Activated CD4-positive, alpha-beta memory T cell treated with anti-CD3 and anti-CD28 coated beads, Interleukin-2, amount 10 ng/mL, durations not matched to agents 7 days and 5 days (primary cell): Measurements from ENCODE around the gene F10. TPM values are rescaled to one million over a fixed set of nuclear protein-coding genes. Genes with fewer than 3 reads are reported as not detected.

Experiments
- CTCF ChIA-PET: fragments of 350-600 bp; sonication (Branson Sonifier 250); formaldehyde crosslinking; loops from one replicate; lab custom pipeline; 2021; ENCODE audit warnings: antibody characterized with exemption, inconsistent platforms; lab: Charles Lee
- POLR2A ChIA-PET: fragments of 350-600 bp; sonication (Branson Sonifier 250); formaldehyde crosslinking; loops from one replicate; lab custom pipeline; 2021; ENCODE audit warnings: antibody characterized with exemption; lab: Charles Lee
- DNase-seq: peaks from one replicate; pipeline ENCODE4 v3.0.0-alpha.2; 2020
- H3K27ac Mint-ChIP-seq: one replicate; pipeline ENCODE4 v1.8.0; 2021; ENCODE audit warnings: mild to moderate bottlenecking, mixed read lengths
- H3K27me3 Mint-ChIP-seq: one replicate; pipeline ENCODE4 v1.8.0; 2021; ENCODE audit warnings: mixed read lengths
- H3K36me3 Mint-ChIP-seq: one replicate; pipeline ENCODE4 v1.8.0; 2021; ENCODE audit warnings: low read depth, mixed read lengths
- H3K4me1 Mint-ChIP-seq: one replicate; pipeline ENCODE4 v1.8.0; 2021; ENCODE audit warnings: mixed read lengths
- H3K4me3 Mint-ChIP-seq: one replicate; pipeline ENCODE4 v1.8.0; 2021; ENCODE audit warnings: mild to moderate bottlenecking, mixed read lengths
- H3K9me3 Mint-ChIP-seq: one replicate; pipeline ENCODE4 v1.8.0; 2021; ENCODE audit warnings: mixed read lengths
- total RNA-seq, 2 experiments: library from RNA; stranded (reverse); gene quantifications; one replicate each; pipeline ENCODE4 v1.2.3, GENCODE V29; 2021

The F10 gene
- total RNA-seq, 2 experiments from 2014 or later = not detected

DNA sequence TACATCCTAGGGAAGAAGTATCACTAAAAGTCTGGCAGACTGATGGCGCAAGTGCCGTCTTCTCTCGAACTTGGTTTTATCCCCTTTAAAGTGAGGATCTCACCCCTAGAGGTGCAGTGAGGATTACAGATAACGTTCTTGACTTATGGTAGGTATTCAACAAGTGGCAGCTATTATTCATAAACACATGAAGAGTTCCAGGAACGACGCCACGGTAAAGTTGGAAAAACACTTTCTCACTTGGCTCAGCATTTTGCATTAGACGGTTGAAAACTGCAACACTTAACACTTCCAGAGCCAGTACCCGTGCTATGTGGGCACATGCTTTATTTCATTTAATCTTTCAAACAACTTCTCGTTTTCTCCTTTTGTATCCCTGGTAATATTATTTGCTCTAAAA is 44.6 kb downstream of the F10 start:
- H3K36me3 Mint-ChIP-seq = peaks cover 32% of the 10 kb centered on the region
- H3K4me3 Mint-ChIP-seq = no peak overlapping the region
- DNase-seq = no peak
- peaks cover 37% of the 10 kb centered on the region for H3K4me1 Mint-ChIP-seq
- H3K9me3 Mint-ChIP-seq = no peaks in the 10 kb centered on the region
- CTCF ChIA-PET = interaction anchor here (1.4 kb wide), 1 partner anchor 15 kb away, joined by 3 read pairs; no protein-coding TSS in a partner anchor
- H3K27ac Mint-ChIP-seq = no peak overlapping the region
- POLR2A ChIA-PET = interaction anchor here (1.1 to 5.3 kb wide), 3 partner anchors 8 to 41 kb away, joined by 3 to 31 read pairs (median 4); partner anchors contain the start of gene PCID2
- no peaks in the 10 kb centered on the region for H3K27me3 Mint-ChIP-seq

- CTCF ChIA-PET = interaction anchor here (1.4 kb wide), 1 partner anchor 15 kb away, joined by 3 read pairs; no protein-coding TSS in a partner anchor
- H3K4me1 Mint-ChIP-seq = peaks cover 37% of the 10 kb centered on the region
- DNase-seq = no peak
- no peaks in the 10 kb centered on the region for H3K27me3 Mint-ChIP-seq
- H3K27ac Mint-ChIP-seq = no peak overlapping the region
- POLR2A ChIA-PET = interaction anchor here (5.3 kb wide), 1 partner anchor 7 kb away, joined by 31 read pairs; no protein-coding TSS in a partner anchor
- no peaks in the 10 kb centered on the region for H3K9me3 Mint-ChIP-seq
- no peak overlapping the region for H3K4me3 Mint-ChIP-seq
- peaks cover 34% of the 10 kb centered on the region for H3K36me3 Mint-ChIP-seq
Measured at GRCh38 chr13:113167575-113167974, 45.0 kb downstream of the F10 start.

GRCh38 chr13:113168211-113168610 is 45.6 kb downstream of the F10 start:
- ChIA-PET CTCF (no interaction called here), POLR2A (interaction anchor here (1.2 kb wide), 1 partner anchor 39 kb away, joined by 3 read pairs; no protein-coding TSS in a partner anchor)
- H3K27ac Mint-ChIP-seq = no peak overlapping the region
- DNase-seq = no peak
- no peaks in the 10 kb centered on the region for H3K9me3 Mint-ChIP-seq
- peaks cover 35% of the 10 kb centered on the region for H3K4me1 Mint-ChIP-seq
- peaks cover 39% of the 10 kb centered on the region for H3K36me3 Mint-ChIP-seq
- H3K27me3 Mint-ChIP-seq = no peaks in the 10 kb centered on the region
- H3K4me3 Mint-ChIP-seq = no peak overlapping the region

- POLR2A ChIA-PET = interaction anchor here (1.2 kb wide), 2 partner anchors 13 to 38 kb away, joined by 3 to 5 read pairs; no protein-coding TSS in a partner anchor
- DNase-seq = no peak
- Mint-ChIP-seq H3K27ac (no peak overlapping the region), H3K4me1 (peaks cover 30% of the 10 kb centered on the region), H3K9me3 (no peaks in the 10 kb centered on the region), H3K36me3 (peaks cover 42% of the 10 kb centered on the region), H3K4me3 (no peak overlapping the region), H3K27me3 (no peaks in the 10 kb centered on the region)
- CTCF ChIA-PET = no interaction called here
Measured at GRCh38 chr13:113169277-113170272, 47.0 kb downstream of the F10 start.

- Mint-ChIP-seq H3K9me3 (no peaks in the 10 kb centered on the region), H3K4me3 (no peak overlapping the region), H3K36me3 (peaks cover 51% of the 10 kb centered on the region), H3K27me3 (no peaks in the 10 kb centered on the region), H3K4me1 (peaks cover 32% of the 10 kb centered on the region), H3K27ac (peak overlapping the region; percentile 77)
- no peak for DNase-seq
- ChIA-PET POLR2A (no interaction called here), CTCF (no interaction called here)
Measured at GRCh38 chr13:113170511-113170910, 47.9 kb downstream of the F10 start.

DNA sequence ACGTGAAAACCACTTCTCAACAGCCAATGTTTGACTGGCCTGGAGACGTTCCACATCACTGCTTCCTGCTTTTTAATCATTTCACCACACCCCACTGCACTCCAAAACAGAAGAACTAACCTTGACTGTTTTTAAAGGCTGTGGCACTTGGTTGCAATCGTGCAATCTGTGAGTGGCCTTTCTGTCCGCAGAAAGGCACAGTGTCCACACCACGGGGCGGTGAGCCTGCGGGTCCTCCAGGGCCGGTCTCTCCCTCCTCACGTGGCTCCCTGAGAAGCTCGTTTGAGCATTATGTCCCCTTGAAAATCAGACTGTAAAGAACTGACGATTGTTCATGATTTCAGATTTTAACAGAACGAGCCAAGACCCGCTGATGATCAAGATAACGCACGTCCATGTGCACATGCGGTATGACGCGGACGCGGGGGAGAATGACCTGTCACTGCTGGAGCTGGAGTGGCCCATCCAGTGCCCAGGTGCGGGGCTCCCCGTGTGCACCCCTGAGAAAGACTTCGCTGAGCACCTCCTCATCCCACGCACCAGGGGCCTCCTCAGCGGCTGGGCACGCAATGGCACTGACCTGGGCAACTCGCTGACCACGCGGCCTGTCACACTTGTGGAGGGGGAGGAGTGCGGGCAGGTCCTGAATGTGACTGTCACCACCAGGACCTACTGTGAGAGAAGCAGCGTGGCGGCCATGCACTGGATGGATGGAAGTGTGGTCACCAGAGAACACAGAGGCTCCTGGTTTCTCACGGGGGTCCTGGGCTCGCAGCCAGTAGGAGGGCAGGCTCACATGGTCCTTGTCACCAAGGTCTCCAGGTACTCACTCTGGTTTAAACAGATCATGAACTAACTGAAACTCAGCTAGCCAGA is 48.9 kb downstream of the F10 start:
- no peak for DNase-seq
- POLR2A ChIA-PET = interaction anchor here (5.7 kb wide), 1 partner anchor 38 kb away, joined by 54 read pairs; the partner anchor contains the start of genes CUL4A and PCID2
- H3K9me3 Mint-ChIP-seq = no peaks in the 10 kb centered on the region
- CTCF ChIA-PET = no interaction called here
- H3K27me3 Mint-ChIP-seq = no peaks in the 10 kb centered on the region
- H3K27ac Mint-ChIP-seq = no peak overlapping the region
- H3K4me1 Mint-ChIP-seq = peaks cover 41% of the 10 kb centered on the region
- H3K36me3 Mint-ChIP-seq = peaks cover 61% of the 10 kb centered on the region
- H3K4me3 Mint-ChIP-seq = no peak overlapping the region

GRCh38 chr13:113172419-113172926 is 49.9 kb downstream of the F10 start:
- POLR2A ChIA-PET = interaction anchor here (4.3 to 5.7 kb wide), 3 partner anchors 7 to 37 kb away, joined by 31 to 54 read pairs (median 34); partner anchors contain the start of genes CUL4A and PCID2
- H3K27ac Mint-ChIP-seq = no peak overlapping the region
- H3K27me3 Mint-ChIP-seq = no peaks in the 10 kb centered on the region
- peaks cover 47% of the 10 kb centered on the region for H3K4me1 Mint-ChIP-seq
- H3K4me3 Mint-ChIP-seq = no peak overlapping the region
- H3K9me3 Mint-ChIP-seq = no peaks in the 10 kb centered on the region
- no peak for DNase-seq
- CTCF ChIA-PET = no interaction called here
- H3K36me3 Mint-ChIP-seq = peaks cover 64% of the 10 kb centered on the region

GRCh38 chr13:113176280-113176679 is 53.7 kb downstream of the F10 start:
- H3K27me3 Mint-ChIP-seq = no peaks in the 10 kb centered on the region
- ChIA-PET CTCF (interaction anchor here (1.0 to 1.3 kb wide), 3 partner anchors 17 to 34 kb away, joined by 3 to 4 read pairs (median 3); partner anchors contain the start of gene PCID2), POLR2A (interaction anchor here (0.9 to 5.7 kb wide), 5 partner anchors 9 to 670 kb away, joined by 3 to 54 read pairs (median 31); partner anchors contain the start of genes CUL4A and PCID2)
- H3K36me3 Mint-ChIP-seq = peaks cover 76% of the 10 kb centered on the region
- peak; percentile 71 for DNase-seq
- peak overlapping the region; percentile 100 for H3K27ac Mint-ChIP-seq
- H3K4me3 Mint-ChIP-seq = peak overlapping the region; percentile 34
- H3K9me3 Mint-ChIP-seq = no peaks in the 10 kb centered on the region
- H3K4me1 Mint-ChIP-seq = peaks cover 68% of the 10 kb centered on the region

DNA sequence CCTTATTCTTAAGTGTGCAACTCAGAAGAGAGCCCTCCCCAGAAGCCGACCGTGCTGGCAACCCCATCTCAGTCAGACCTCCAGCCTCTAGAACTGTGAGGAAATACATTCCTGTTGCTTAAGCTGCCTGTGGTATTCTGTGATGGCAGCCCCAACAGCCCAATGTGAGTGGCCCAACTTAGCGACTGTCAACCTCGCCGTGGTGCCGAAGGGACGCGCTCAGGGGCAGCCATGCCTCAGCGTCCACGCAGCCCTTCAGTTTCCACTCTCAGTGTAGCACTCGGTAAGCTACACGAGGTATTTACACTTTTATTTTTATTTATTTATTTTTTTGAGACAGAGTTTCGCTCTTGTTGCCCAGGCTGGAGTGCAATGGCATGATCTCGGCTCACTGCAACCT is 54.2 kb downstream of the F10 start:
- Mint-ChIP-seq H3K27me3 (no peaks in the 10 kb centered on the region), H3K9me3 (no peaks in the 10 kb centered on the region), H3K27ac (peak overlapping the region; percentile 100), H3K4me1 (peaks cover 68% of the 10 kb centered on the region), H3K4me3 (no peak overlapping the region), H3K36me3 (peaks cover 75% of the 10 kb centered on the region)
- DNase-seq = no peak
- ChIA-PET POLR2A (interaction anchor here (1.2 to 5.7 kb wide), 4 partner anchors 9 to 32 kb away, joined by 4 to 54 read pairs (median 32); partner anchors contain the start of genes CUL4A and PCID2), CTCF (interaction anchor here (1.3 kb wide), 2 partner anchors 17 to 33 kb away, joined by 3 read pairs; no protein-coding TSS in a partner anchor)

DNA sequence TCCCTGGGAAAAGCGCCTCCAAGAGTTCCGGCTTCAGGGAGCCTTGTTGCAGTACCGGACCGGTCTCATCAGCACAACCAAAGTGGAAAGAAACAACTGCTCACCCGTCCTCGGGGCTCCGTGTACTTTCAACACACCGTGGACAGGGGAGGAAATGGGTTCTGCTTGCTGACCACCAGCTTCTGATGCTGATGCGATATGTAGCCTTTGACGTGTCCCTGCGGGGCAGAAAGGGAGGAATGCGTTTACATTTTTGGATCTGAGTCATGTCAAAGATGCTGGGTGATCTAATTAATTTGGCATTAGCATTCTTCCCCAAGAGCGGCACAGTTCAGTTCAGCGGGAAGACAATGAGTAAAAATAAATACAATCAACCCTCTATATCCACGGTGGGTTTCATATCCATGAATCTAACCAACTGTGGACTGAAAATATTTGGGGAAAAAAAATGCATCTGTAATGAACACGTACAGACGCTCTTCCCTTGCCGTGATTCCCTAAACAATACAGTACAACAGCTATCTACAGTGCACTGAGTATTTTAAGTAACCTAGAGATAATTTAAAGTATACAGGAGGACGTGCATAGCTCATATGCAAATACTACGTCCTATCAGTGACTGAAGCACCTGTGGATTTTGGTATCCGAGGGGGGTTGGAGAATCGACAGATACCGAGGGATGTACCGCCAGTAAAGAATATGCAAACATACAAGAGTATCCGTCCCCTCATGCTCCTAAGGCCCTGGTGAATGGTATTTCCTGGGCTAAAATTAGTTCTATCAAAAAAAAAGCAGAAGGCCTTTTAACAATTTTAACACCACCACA is 55.7 kb downstream of the F10 start:
- POLR2A ChIA-PET = interaction anchor here (0.6 to 0.7 kb wide), 2 partner anchors 9 to 17 kb away, joined by 3 to 4 read pairs; no protein-coding TSS in a partner anchor
- peaks cover 76% of the 10 kb centered on the region for H3K36me3 Mint-ChIP-seq
- H3K27ac Mint-ChIP-seq = peak overlapping the region; percentile 55
- no peaks in the 10 kb centered on the region for H3K9me3 Mint-ChIP-seq
- CTCF ChIA-PET = interaction anchor here (1.4 kb wide), 1 partner anchor 32 kb away, joined by 3 read pairs; no protein-coding TSS in a partner anchor
- DNase-seq = no peak
- H3K4me3 Mint-ChIP-seq = no peak overlapping the region
- H3K4me1 Mint-ChIP-seq = peaks cover 75% of the 10 kb centered on the region
- no peaks in the 10 kb centered on the region for H3K27me3 Mint-ChIP-seq

DNA sequence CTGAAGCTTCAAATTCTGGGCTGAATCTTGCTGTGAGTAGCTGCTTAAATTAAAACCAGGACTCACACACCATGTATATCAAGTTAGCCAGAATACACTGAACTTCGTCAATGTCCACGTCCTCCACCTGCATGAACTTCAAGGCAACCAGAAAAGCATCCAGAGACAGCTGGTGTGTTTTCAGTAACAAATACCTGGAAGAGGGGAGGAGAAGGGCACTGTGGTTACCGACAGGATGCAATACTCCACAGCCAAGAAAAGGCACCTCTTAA is 56.2 kb downstream of the F10 start:
- ChIA-PET POLR2A (interaction anchor here (0.6 to 2.2 kb wide), 3 partner anchors 9 to 30 kb away, joined by 3 to 20 read pairs (median 4); partner anchors contain the start of genes CUL4A and PCID2), CTCF (interaction anchor here (1.4 kb wide), 1 partner anchor 31 kb away, joined by 3 read pairs; no protein-coding TSS in a partner anchor)
- H3K9me3 Mint-ChIP-seq = no peaks in the 10 kb centered on the region
- H3K4me1 Mint-ChIP-seq = peaks cover 81% of the 10 kb centered on the region
- no peak for DNase-seq
- peak overlapping the region; percentile 41 for H3K27ac Mint-ChIP-seq
- H3K4me3 Mint-ChIP-seq = no peak overlapping the region
- no peaks in the 10 kb centered on the region for H3K27me3 Mint-ChIP-seq
- H3K36me3 Mint-ChIP-seq = peaks cover 79% of the 10 kb centered on the region
